K562 (cell line): ENCODE data around the gene GPR68. TPM values are rescaled to one million over a fixed set of nuclear protein-coding genes. Genes with fewer than 3 reads are reported as not detected.

Source experiments
- ATAC-seq: fragments of 200-7000 bp; cut with Tn5 transposase; 3 replicates; pipeline ENCODE4 v1.9.1; 2020; ENCODE audit warnings: moderate library complexity
- BruUV-seq: library from RNA; stranded (reverse); fragments of 400-500 nt; replicated peaks from 2 replicates; lab custom pipeline; 2021; lab: Mats Ljungman, UMichigan
- CTCF ChIA-PET: fragments of 300-600 bp; formaldehyde crosslinking; extraction: SDS; loops from one replicate; lab custom pipeline; 2021; ENCODE audit warnings: low intra/inter-chr PET ratio; lab: Yijun Ruan, JAX
- POLR2A ChIA-PET: fragments of 300-600, 350-650 bp; sonication (Branson Sonifier 250); formaldehyde crosslinking; extraction: SDS; loops from one replicate; lab custom pipeline; 2021; ENCODE audit warnings: antibody characterized with exemption, inconsistent platforms; lab: Yijun Ruan, JAX
- DNase-seq, 4 experiments: peaks; one replicate each; pipeline versions ENCODE4 v3.0.0 to v3.0.0-alpha.2; 2011 to 2018; ENCODE audit warnings: low spot score in 3 of 4, mixed read lengths in 3 of 4; ENCODE audit errors: extremely low read depth in 1 of 4
- FAIRE-seq: peaks from 2 replicates; lab custom pipeline; 2011; peaks lifted over from hg19 to GRCh38; lab: Jason Lieb, UNC
- H2AFZ ChIP-seq: 2 replicates; pipeline ENCODE4 v1.6.0; 2011; ENCODE audit warnings: low read depth, low read length, control low read depth, inconsistent platforms
- H3K27ac ChIP-seq: fragments of 200-600 bp; 3 replicates; pipeline ENCODE4 v1.8.0; 2011; ENCODE audit warnings: low read depth, mild to moderate bottlenecking, control low read depth, inconsistent platforms, low read length, moderate library complexity, mixed read lengths; ENCODE audit errors: extremely low read depth
- H3K27me3 ChIP-seq, 2 experiments: fragments of 300-600 bp in 1 of 2; 2 replicates in 1 of 2; 3 replicates in 1 of 2; pipeline versions ENCODE4 v1.6.0 to v1.8.0; 2011; ENCODE audit warnings: inconsistent platforms in 2 of 2, low read length in 2 of 2, mild to moderate bottlenecking in 1 of 2, mixed read lengths in 1 of 2, moderate library complexity in 1 of 2; ENCODE audit not compliant: control insufficient read depth in 2 of 2, insufficient read depth in 2 of 2
- H3K36me3 ChIP-seq: fragments of 300-600 bp; 3 replicates; pipeline ENCODE4 v1.8.0; 2011; ENCODE audit warnings: mild to moderate bottlenecking, low read length, inconsistent platforms; ENCODE audit not compliant: control insufficient read depth, insufficient read depth
- H3K4me1 ChIP-seq, 2 experiments: fragments of 200-600 bp in 1 of 2; replicated peaks in 1 of 2; 2 replicates in 1 of 2; 3 replicates in 1 of 2; pipeline versions ENCODE4 v1.5.1 to v1.8.0; 2011; ENCODE audit warnings: inconsistent platforms in 2 of 2, low read length in 2 of 2, mild to moderate bottlenecking in 1 of 2, mixed read lengths in 1 of 2, moderate library complexity in 1 of 2; ENCODE audit not compliant: control insufficient read depth in 2 of 2, insufficient read depth in 2 of 2
- H3K4me2 ChIP-seq: 2 replicates; pipeline ENCODE4 v1.6.1; 2011; ENCODE audit warnings: low read length, control low read depth, inconsistent platforms, mixed read lengths; ENCODE audit not compliant: insufficient read depth
- H3K4me3 ChIP-seq: fragments of 200-600 bp; sonication (generic), shearing (Covaris generic); 2 replicates; pipeline ENCODE4 v1.5.1; 2016; ENCODE audit warnings: control low read depth, inconsistent platforms
- H3K79me2 ChIP-seq: fragments of 200-600 bp; 3 replicates; pipeline ENCODE4 v1.8.0; 2011; ENCODE audit warnings: low read length, inconsistent platforms; ENCODE audit not compliant: control insufficient read depth, insufficient read depth
- H3K9ac ChIP-seq, 2 experiments: 2 replicates each; pipeline versions ENCODE4 v1.6.0 to v1.6.1; 2011; ENCODE audit warnings: low read depth in 2 of 2, low read length in 2 of 2, control low read depth in 1 of 2, inconsistent platforms in 1 of 2, mild to moderate bottlenecking in 1 of 2, mixed read lengths in 1 of 2; ENCODE audit not compliant: insufficient read depth in 1 of 2
- H3K9me1 ChIP-seq: one replicate; pipeline ENCODE4 v1.6.0; 2011; ENCODE audit warnings: inconsistent platforms, mild to moderate bottlenecking, low read length, moderate library complexity; ENCODE audit not compliant: control insufficient read depth, insufficient read depth
- H3K9me3 ChIP-seq: replicated peaks from 2 replicates; pipeline ENCODE4 v1.5.1; 2011; ENCODE audit warnings: low read depth, low read length, inconsistent platforms; ENCODE audit not compliant: control insufficient read depth, insufficient read depth
- H4K20me1 ChIP-seq: replicated peaks from 2 replicates; pipeline ENCODE4 v1.6.1; 2011; ENCODE audit warnings: low read length, inconsistent platforms, mixed read lengths; ENCODE audit not compliant: control insufficient read depth, insufficient read depth
- ASH1L ChIP-seq: fragments of 450-650 bp; IDR thresholded peaks from 2 replicates; pipeline ENCODE4 v1.6.1; 2018; ENCODE audit warnings: borderline replicate concordance, mild to moderate bottlenecking, low read depth; ENCODE audit not compliant: partially characterized antibody
- CCAR2 ChIP-seq: fragments of 200-400 bp; formaldehyde crosslinking; IDR thresholded peaks from 2 replicates; pipeline ENCODE4 v1.6.1; 2017; ENCODE audit warnings: mild to moderate bottlenecking, low read depth, low read length
- EP300 ChIP-seq: IDR thresholded peaks from 2 replicates; pipeline ENCODE4 v1.6.1; 2012; ENCODE audit warnings: low read length, improper control_type of control experiment
- ETS2 ChIP-seq: IDR thresholded peaks from 2 replicates; pipeline ENCODE4 v1.6.1; 2016; ENCODE audit warnings: borderline replicate concordance, missing genetic modification characterization, mild to moderate bottlenecking, moderate library complexity, missing compliant biosample characterization; ENCODE audit not compliant: poor library complexity, severe bottlenecking
- ETV1 ChIP-seq: fragments of 450-650 bp; conservative IDR thresholded peaks from 2 replicates; pipeline ENCODE4 v1.6.1; 2016; ENCODE audit warnings: missing genetic modification characterization, control low read depth, low read depth, missing compliant biosample characterization
- HDAC3 ChIP-seq: fragments of 450-650 bp; IDR thresholded peaks from 2 replicates; pipeline ENCODE4 v1.6.1; 2018; ENCODE audit warnings: borderline replicate concordance, mild to moderate bottlenecking, moderate library complexity; ENCODE audit not compliant: partially characterized antibody
- ILF3 ChIP-seq: fragments of 450-650 bp; IDR thresholded peaks from 2 replicates; pipeline ENCODE4 v1.6.1; 2018; ENCODE audit warnings: antibody characterized with exemption, mild to moderate bottlenecking, moderate library complexity, borderline replicate concordance
- MLLT1 ChIP-seq, 2 experiments: fragments of 450-650 bp; IDR thresholded peaks; 2 replicates each; pipeline ENCODE4 v1.6.1; 2016
- PHF8 ChIP-seq: fragments of 200-600 bp; sonication (generic); IDR thresholded peaks from 2 replicates; pipeline ENCODE4 v1.6.1; 2012; ENCODE audit warnings: mixed run types, mild to moderate bottlenecking, inconsistent platforms, low read length, moderate library complexity, borderline replicate concordance
- ZFP1 ChIP-seq: fragments of 450-650 bp; formaldehyde crosslinking; IDR thresholded peaks from 2 replicates; pipeline ENCODE4 v1.4.0; 2020; ENCODE audit warnings: mild to moderate bottlenecking, mixed read lengths
- WGBS: fragments of 100-300 bp; shearing (Covaris generic); methylation state at CpG from one replicate; pipeline ENCODE4 v1.1.6; 2016; ENCODE audit warnings: low coverage, mixed read lengths; ENCODE audit not compliant: insufficient coverage; ENCODE audit errors: missing lambda C conversion rate; 5-methylcytosine and 5-hydroxymethylcytosine counted together
- in situ Hi-C: fragments of 300-500 bp; cut with MboI; formaldehyde crosslinking; loops from 4 replicates; pipeline ENCODE4 v1.15.0; 2018; ENCODE audit warnings: inconsistent platforms, mixed read lengths
- intact Hi-C: fragments of 100-400 bp; cut with micrococcal nuclease; formaldehyde crosslinking; loops from 2 replicates; pipeline ENCODE4 v1.14.2; 2022
- polyA plus RNA-seq, 8 experiments: library from polyadenylated mRNA; depleted of rRNA in 4 of 8; stranded (reverse) in 5 of 8; unstranded in 3 of 8; fragments of >200 nt; fragmentation: Nextera tagmentation in 2 of 8; fragmentation: Illumina TruSeq in 1 of 8; extraction: Ambion mirVana in 2 of 8; extraction: Trizol in 1 of 8; gene quantifications; 2 replicates each; pipeline versions ENCODE4 v1.2.1 to v1.2.3, GENCODE V29; 2011 to 2014; ENCODE audit warnings: inconsistent platforms in 1 of 8, missing spikeins in 1 of 8
- total RNA-seq, 7 experiments: library from RNA; depleted of rRNA in 6 of 7; stranded (reverse); fragments of >200 nt in 6 of 7; fragmentation: Illumina TruSeq in 2 of 7; extraction: Trizol in 2 of 7; gene quantifications; 2 replicates each; pipeline versions ENCODE4 v1.2.1 to v1.2.3, GENCODE V29; 2011 to 2021; ENCODE audit warnings: low replicate concordance in 1 of 7
- TF ChIP-seq, protein P1 (sequence below): sonication (generic); formaldehyde crosslinking; IDR thresholded peaks from 2 replicates; pipeline ENCODE4 v1.8.1; 2022; ENCODE audit warnings: missing genetic modification reagents

GPR68 gene
- total and polyA plus RNA-seq, 9 of the 15 experiments (the other 6 are each of a cell fraction or from before 2014, with no cell fraction given): 0.41 to 9.4 (median 3.7) TPM

DNA sequence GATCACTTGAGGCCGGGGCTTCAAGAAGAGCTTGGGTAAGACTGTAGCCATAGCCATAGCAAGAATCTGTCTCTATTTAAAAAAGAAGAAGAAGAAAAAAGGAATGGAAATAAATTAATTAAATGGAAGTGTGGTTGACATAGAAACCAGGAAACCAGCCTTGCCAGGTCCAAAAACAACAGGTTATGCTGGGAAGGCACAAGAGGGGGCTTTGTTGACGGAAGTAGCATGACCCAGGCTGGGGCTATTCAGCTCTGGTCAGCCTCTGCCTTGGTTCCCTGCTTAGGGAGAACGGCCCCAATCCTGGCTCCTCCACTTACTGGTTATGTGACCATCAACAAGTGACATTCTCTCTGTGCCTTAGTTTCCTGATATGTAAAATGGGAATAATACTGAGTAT, 14.4 kb upstream of the GPR68 start:
- H3K4me3 ChIP-seq: no peak overlapping the region
- H3K9ac ChIP-seq: no peak overlapping the region
- in situ Hi-C loops: no loop called here
- no peaks in the 10 kb centered on the region for H3K9me1 ChIP-seq
- intact Hi-C loops: no loop called here
- H2AFZ ChIP-seq: no peak overlapping the region
- no peaks in the 10 kb centered on the region for H3K27me3 ChIP-seq
- ATAC-seq: no peak
- CTCF ChIA-PET: no interaction called here
- H3K9me3 ChIP-seq: no peaks in the 10 kb centered on the region
- WGBS: 80% methylated on average over 3 of the region's 3 CpGs
- H3K4me1 ChIP-seq: peaks cover 24 to 35% of the 10 kb centered on the region in 2 experiments
- DNase-seq: no peak
- TF ChIP-seq ETV1 (tag) (no peak), ASH1L (no peak), HDAC3 (no peak), EP300 (no peak)
- no peaks in the 10 kb centered on the region for H4K20me1 ChIP-seq
- H3K27ac ChIP-seq: no peak overlapping the region
- peaks cover 14% of the 10 kb centered on the region for H3K79me2 ChIP-seq
- FAIRE-seq: no peak
- H3K4me2 ChIP-seq: no peak overlapping the region
- no peaks in the 10 kb centered on the region; the same call in 2 of the 3 replicates for H3K36me3 ChIP-seq
- no TSS peak for BruUV-seq
- POLR2A ChIA-PET: interaction anchor here (0.9 kb wide), 1 partner anchor 9 kb away, joined by 4 read pairs; no protein-coding TSS in a partner anchor

DNA sequence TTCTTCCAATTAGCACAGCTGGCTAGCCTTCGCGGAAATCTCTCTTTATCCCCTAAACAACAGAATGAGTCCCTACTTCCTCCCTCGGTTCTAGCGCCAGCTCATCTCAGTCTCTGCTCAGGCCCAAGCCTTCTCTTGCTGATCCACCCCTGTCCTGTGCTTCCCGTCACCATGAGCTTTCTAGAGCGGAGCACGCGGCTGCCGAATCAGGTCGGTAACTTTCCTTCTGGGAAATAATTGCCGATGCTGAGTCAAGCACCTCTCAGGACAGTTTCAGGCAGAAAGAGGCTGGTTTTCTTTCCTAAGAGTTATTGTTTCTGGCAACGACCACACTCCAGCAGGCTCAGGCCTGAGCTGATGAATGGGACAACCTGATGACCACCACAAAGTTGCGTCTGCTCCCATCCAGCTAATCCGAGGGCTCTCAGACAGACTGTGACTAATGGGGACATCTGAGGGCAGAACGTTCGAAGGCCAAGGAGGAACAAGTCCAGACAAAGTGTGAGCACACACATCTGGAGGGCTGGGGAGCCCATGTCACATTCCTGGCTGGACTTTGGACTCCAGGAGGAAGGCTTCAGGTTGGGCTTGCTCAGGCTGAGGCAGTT, 13.6 kb upstream of the GPR68 start:
- POLR2A ChIA-PET: interaction anchor here (0.6 to 0.9 kb wide), 2 partner anchors 8 to 42 kb away, joined by 3 to 4 read pairs; no protein-coding TSS in a partner anchor
- H3K4me3 ChIP-seq: no peak overlapping the region
- no peaks in the 10 kb centered on the region for H3K9me3 ChIP-seq
- WGBS: 55% methylated on average over 10 of the region's 16 CpGs
- H3K9ac ChIP-seq: peak overlapping the region in 1 of 2 experiments; percentile 42; a peak in 1 of 4 replicates
- no peaks in the 10 kb centered on the region for H3K27me3 ChIP-seq
- intact Hi-C loops (no loop called here), in situ Hi-C loops (no loop called here)
- CTCF ChIA-PET: no interaction called here
- H4K20me1 ChIP-seq: no peaks in the 10 kb centered on the region
- H3K27ac ChIP-seq: no peak overlapping the region
- H3K4me1 ChIP-seq: peaks cover 25 to 33% of the 10 kb centered on the region in 2 experiments
- H3K79me2 ChIP-seq: peaks cover 6% of the 10 kb centered on the region; the same call in 2 of the 3 replicates
- no peak for DNase-seq
- H3K9me1 ChIP-seq: no peaks in the 10 kb centered on the region
- ATAC-seq: no peak
- BruUV-seq: no TSS peak
- H3K36me3 ChIP-seq: no peaks in the 10 kb centered on the region; the same call in 2 of the 3 replicates
- no peak for FAIRE-seq
- H3K4me2 ChIP-seq: no peak overlapping the region
- H2AFZ ChIP-seq: no peak overlapping the region
- no peak for TF ChIP-seq PHF8
- TF ChIP-seq, protein P1, sequence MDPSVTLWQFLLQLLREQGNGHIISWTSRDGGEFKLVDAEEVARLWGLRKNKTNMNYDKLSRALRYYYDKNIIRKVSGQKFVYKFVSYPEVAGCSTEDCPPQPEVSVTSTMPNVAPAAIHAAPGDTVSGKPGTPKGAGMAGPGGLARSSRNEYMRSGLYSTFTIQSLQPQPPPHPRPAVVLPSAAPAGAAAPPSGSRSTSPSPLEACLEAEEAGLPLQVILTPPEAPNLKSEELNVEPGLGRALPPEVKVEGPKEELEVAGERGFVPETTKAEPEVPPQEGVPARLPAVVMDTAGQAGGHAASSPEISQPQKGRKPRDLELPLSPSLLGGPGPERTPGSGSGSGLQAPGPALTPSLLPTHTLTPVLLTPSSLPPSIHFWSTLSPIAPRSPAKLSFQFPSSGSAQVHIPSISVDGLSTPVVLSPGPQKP (CRISPR knock-in tag): no peak
- TF ChIP-seq CCAR2: no peak
- TF ChIP-seq ILF3: no peak
- TF ChIP-seq ETS2 (tag): no peak
- TF ChIP-seq MLLT1 (IDR thresholded peaks at IDR 0.05): peak in 1 of 2 experiments; percentile 68; a peak in 2 of 4 replicates
- TF ChIP-seq ZFP1 (CRISPR knock-in tag): no peak
